Measurements from ENCODE around the gene SALL4. TPM values are rescaled to one million over a fixed set of nuclear protein-coding genes. Genes with fewer than 3 reads are reported as not detected.

The SALL4 gene
- total RNA-seq, 1 experiment from 2014 or later, result 279 TPM

- no CpG with 5 or more reads among the region's 7 CpGs for WGBS (ENCODE audit: extremely low coverage, insufficient read length, low lambda C conversion rate)
- Histone ChIP-seq H2BK5ac (ENCODE audit: insufficient read length, low read length) (no peak overlapping the region), H3K79me1 (ENCODE audit: insufficient read depth, low read depth, low read length, poor library complexity, severe bottlenecking) (no peaks in the 10 kb centered on the region), H3K4ac (ENCODE audit: low read depth, low read length) (no peak overlapping the region), H2BK15ac (ENCODE audit: low read depth, low read length) (no peak overlapping the region), H3K23ac (ENCODE audit: insufficient read length, low read depth, low read length) (no peak overlapping the region), H3K27ac (ENCODE audit: insufficient read length, low read depth, low read length) (no peak overlapping the region), H3K4me1 (ENCODE audit: insufficient read depth, low read length) (no peaks in the 10 kb centered on the region), H3K9ac (ENCODE audit: extremely low read depth, insufficient read length, low read length) (no peak overlapping the region), H2BK20ac (ENCODE audit: low read depth, low read length, poor library complexity, severe bottlenecking) (no peak overlapping the region), H3T11ph (ENCODE audit: low read length) (no peak overlapping the region), H3K23me2 (ENCODE audit: insufficient read length, low read depth, low read length, poor library complexity, severe bottlenecking) (peaks cover 7% of the 10 kb centered on the region), H4K20me1 (ENCODE audit: control insufficient read depth, insufficient read depth, insufficient read length) (no peaks in the 10 kb centered on the region), H3K79me2 (ENCODE audit: insufficient read depth, low read length) (peaks cover 5% of the 10 kb centered on the region; the same call in 1 of the 2 replicates), H3K27me3 (ENCODE audit: insufficient read depth, low read length) (no peaks in the 10 kb centered on the region), H4K91ac (ENCODE audit: insufficient read length, low read depth, low read length) (no peak overlapping the region), H2BK120ac (ENCODE audit: low read depth, low read length, poor library complexity, severe bottlenecking) (no peak overlapping the region), H3K9me3 (ENCODE audit: control insufficient read depth, low read depth, low read length) (no peaks in the 10 kb centered on the region), H2AK5ac (ENCODE audit: insufficient read length, low read length) (no peak overlapping the region), H4K5ac (ENCODE audit: insufficient read length, low read depth, low read length) (no peak overlapping the region), H4K8ac (replicated peaks; ENCODE audit: insufficient read length, low read depth, low read length) (no peak overlapping the region), H3K18ac (ENCODE audit: insufficient read length, low read depth, low read length) (no peak overlapping the region), H3K14ac (ENCODE audit: insufficient read depth, low read length) (no peak overlapping the region), H3K4me2 (ENCODE audit: insufficient read depth, insufficient read length, low read length) (no peak overlapping the region), H2BK12ac (ENCODE audit: insufficient read length, low read depth, low read length) (no peak overlapping the region), H3K56ac (ENCODE audit: insufficient read length, low read depth, low read length) (no peak overlapping the region), H2AFZ (ENCODE audit: low read length) (no peak overlapping the region)
- TF ChIP-seq CTCF (conservative IDR thresholded peaks at IDR 0.05), result no peak
- no peaks in the 10 kb centered on the region; the same call in 1 of the 2 replicates for H3K27me3 Mint-ChIP-seq (ENCODE audit: low read depth)
- H3K27ac Mint-ChIP-seq, result no peak overlapping the region
- peaks cover 5 to 8% (median 7%) of the 10 kb centered on the region in 3 experiments for H3K36me3 Mint-ChIP-seq (ENCODE audit: insufficient read depth in 1 of 3, low read depth in 3 of 3)
- H3K4me3 Mint-ChIP-seq, result no peak overlapping the region
- no peak for DNase-seq
- peaks cover 8 to 12% of the 10 kb centered on the region in 2 experiments for H3K4me1 Mint-ChIP-seq
- peaks cover 0 to 3% of the 10 kb centered on the region in 2 experiments; a peak in 2 of 5 replicates for H3K9me3 Mint-ChIP-seq
These were observed 2.4 kb upstream of the SALL4 start for GRCh38 chr20:51804754-51805153.
